Hematopoietic multipotent progenitor cell treated with erythropoietin and hydrocortisone succinate and interleukin-3 and kit ligand, for 8 days (in vitro differentiated cells): ENCODE measurements around the gene ENPP1.

Experiments
- DNase-seq: peaks from one replicate; pipeline ENCODE4 v3.0.0-alpha.2; 2015

Gene ENPP1

GRCh38 chr6:131787766-131788712 is 19.8 kb upstream of the ENPP1 start:
- no peak for DNase-seq

DNA sequence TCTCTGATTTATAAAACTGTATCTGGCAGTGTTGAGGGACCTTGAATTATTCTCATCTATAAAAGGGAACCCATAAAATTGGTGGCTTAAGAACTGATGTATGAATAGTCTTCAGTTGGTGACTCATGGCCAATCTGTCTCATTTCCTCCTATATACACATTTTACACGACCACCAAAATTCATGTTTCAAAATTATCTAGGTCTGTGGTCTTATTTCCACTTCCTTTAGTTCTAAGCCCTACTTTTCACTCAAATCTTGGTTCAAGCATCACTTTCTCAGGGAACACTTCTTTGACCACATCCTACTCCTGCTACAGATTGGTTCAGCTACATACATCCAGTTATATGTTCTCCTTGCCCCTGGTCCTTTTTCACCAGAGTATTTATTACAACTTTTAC is 18.6 kb upstream of the ENPP1 start:
- no peak for DNase-seq

DNA sequence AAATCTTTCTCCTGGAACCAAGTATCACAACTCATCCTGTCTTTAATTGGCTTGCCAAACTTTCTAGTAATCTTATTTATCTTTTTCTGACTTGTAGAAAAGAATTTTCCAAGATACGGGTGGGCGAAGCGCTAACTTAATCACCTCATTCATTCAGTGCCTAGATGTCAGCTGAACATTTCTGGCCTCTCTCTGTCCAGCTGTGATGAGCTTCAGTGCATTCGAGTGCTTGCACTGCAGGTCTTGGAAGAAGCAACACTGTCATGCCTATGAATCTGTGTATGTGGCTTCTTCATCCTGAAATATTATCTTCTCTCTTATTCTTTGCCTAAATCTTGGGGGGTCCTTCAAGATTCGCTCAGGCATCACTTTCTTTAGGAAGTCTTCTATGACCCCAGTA is 16.3 kb upstream of the ENPP1 start:
- no peak for DNase-seq

DNA sequence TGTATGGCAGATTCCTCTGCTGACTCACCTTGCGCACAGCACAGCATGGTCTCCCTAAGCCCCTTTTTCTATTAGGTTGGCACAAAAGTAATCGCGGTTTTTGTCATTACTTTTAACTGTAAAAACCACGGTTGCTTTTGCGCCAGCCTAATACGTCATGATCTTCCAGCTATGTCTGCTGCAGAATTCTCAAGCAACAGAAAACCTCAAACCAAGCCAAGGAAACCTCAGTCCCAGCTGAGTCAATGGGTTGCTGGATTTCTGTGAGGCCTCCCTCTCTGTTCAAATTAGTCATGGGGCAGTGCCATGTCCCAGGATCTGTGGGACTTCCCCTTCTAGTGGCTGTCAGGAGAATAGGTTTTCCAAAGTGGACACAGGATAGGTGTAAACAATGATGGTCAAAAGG is 15.7 kb upstream of the ENPP1 start:
- no peak for DNase-seq

- DNase-seq, result no peak
Measured at GRCh38 chr6:131795366-131795765, 12.5 kb upstream of the ENPP1 start.

GRCh38 chr6:131802347-131802746 is 5.5 kb upstream of the ENPP1 start:
- DNase-seq, result no peak

DNA sequence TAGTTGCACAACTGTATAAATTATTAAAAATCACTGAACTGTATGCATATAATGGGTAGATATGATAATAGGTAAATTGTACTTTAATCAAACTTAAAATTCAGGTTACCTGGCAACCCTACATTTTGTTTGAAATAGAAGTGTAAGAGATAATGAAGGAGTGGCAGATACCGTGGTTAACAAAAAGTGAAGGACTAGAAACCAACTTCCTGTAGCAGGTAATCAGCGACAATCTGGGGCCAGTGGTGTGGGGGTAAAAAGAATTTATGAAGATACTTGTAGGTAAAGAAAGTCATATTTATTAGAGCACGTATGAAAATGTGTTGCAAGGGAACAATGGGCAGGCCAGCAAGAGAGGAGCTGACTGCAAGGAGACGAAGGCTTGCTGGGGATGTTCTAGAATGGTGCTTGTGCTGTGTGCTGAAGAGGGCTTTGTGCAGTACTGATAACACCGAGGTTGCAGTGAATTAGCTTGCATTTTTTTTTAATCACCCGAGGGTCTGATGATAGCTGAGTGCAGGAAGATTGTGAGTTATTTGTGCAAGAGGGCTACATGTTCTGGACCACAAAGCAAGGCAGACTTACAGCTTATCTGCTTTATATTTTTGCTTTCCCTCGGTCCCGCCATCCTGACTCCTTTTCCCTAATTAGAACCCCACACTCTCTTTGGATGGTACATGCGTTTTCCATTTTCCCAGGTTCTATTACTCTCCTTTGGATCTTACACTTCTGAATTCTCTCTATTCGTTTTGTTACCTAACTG is 4.6 kb upstream of the ENPP1 start:
- no peak for DNase-seq

- DNase-seq, result no peak
Measured at GRCh38 chr6:131804131-131804530, 3.7 kb upstream of the ENPP1 start.

DNA sequence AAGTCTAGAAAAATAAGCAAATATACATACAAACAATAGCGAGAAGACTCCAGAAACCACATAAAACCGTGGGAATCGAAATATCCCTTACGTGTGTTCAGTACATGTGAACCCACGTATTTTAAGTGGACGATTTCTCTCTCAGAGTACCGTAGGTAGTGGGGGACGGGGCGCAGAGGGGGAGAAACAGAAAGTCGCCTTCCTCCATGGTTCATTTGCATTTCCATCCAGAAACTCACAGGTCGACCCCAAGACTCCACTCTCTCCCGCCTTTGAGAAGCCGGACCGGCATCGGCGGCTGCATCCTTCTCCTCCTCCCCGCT is 538 bp upstream of the ENPP1 start:
- no peak for DNase-seq

- DNase-seq, result no peak
Measured at GRCh38 chr6:131808460-131809269, 845 bp downstream of the ENPP1 start.

- no peak for DNase-seq
Measured at GRCh38 chr6:131811500-131811899, 3.7 kb downstream of the ENPP1 start.

DNA sequence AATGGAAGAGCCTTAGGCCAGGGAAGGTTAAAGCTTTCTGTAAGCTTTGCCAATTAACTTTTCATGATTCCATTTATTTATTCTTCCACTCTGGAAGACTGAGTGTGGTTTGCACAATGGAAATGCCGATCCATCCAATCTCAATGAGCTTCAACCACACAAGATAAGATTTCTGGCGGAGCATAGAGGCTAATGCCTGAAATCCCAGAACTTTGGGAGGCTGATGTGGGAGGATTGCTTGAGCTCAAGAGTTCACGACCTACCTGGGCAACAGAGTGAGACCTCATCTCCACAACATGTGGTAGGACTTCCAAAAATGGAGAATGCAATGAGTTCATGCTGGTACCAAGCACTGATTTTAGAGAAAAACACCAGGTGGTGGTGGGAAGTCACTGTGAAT is 6.2 kb downstream of the ENPP1 start:
- DNase-seq, result no peak

- DNase-seq, result no peak
Measured at GRCh38 chr6:131816869-131817268, 9.0 kb downstream of the ENPP1 start.

DNA sequence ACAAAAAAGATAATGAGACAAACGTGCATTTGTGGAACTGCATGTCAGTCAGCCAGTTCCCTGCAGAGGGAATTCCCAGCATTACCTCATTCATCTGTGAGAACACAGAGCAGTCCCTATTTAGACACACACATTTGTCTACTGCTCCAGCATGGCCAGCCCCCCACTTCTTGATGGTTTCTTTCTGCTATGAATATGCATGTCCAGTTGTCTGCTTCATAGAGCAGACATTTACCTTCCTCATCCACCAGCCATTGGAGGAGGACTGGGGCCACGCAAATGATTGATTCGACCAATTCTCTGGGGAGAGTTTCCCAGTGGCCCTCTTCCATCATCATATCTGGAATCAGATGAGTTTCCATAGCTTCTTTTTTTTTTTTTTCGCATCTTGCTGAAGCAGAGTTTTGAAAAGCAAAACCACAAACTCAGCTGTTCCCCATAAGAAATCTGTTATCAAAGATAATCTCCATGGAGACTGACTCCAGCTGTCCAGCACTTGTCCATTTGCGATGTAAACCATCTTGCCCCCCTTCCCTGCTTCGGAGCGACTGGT is 11.8 kb downstream of the ENPP1 start:
- no peak for DNase-seq

DNA sequence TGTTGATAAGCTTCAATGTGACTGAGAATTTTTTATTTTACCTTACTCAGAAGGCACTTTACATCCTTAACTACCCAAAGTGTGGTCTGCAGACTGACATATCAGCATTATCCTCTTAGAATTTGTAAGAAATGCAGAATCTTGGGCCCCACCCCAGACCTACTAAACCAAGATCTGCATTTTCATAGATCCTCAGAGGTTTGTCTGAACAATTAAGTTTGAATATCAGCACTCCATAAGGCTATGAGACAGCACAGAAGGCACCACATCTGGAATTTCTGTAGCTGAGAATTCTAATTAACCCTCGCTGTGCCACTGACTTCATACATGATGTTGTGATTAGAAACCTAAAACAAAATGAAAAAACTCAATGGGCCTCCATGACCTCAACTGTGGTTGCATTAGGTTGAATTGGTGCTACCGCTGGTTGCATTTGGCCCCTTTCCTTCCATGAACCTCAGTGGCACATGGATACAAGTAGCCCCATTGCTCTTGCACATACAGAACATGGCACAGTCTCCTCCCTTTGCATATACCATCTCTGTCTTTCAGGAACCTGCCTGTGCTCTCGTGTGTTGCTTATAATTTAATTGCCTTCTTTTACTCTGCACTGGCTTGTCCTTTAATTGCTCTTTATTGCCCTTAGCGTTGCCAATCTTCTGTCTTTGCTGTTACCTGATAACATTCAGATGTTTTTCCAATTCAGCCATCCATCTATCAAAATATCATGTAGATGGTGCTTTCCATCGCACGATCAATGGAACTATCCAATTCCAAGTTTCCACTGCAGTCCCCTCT is 13.4 kb downstream of the ENPP1 start:
- DNase-seq, result no peak

DNA sequence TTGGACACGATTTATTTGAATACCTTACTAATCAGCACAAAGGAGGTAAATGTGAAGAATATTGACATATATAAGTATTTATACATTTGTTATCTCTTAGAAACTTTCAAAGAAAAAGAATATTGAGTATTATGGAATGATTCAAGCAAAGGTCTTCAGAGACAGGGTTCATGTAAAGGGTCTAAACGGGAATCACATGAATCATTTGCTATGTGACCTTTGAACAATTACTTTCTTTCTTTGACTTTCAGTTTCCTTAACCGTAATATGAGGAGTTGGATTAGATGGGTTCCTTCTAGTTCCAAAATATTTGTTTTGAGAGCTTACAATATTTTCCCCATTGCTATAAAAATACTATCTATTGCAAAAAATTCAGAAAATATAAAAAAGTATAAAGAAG is 14.3 kb downstream of the ENPP1 start:
- DNase-seq, result no peak

- DNase-seq, result no peak
Measured at GRCh38 chr6:131823276-131823902, 15.6 kb downstream of the ENPP1 start.

GRCh38 chr6:131825946-131826345 is 18.1 kb downstream of the ENPP1 start:
- DNase-seq, result no peak

- no peak for DNase-seq
Measured at GRCh38 chr6:131828080-131828479, 20.3 kb downstream of the ENPP1 start.

GRCh38 chr6:131828951-131829350 is 21.1 kb downstream of the ENPP1 start:
- no peak for DNase-seq

DNA sequence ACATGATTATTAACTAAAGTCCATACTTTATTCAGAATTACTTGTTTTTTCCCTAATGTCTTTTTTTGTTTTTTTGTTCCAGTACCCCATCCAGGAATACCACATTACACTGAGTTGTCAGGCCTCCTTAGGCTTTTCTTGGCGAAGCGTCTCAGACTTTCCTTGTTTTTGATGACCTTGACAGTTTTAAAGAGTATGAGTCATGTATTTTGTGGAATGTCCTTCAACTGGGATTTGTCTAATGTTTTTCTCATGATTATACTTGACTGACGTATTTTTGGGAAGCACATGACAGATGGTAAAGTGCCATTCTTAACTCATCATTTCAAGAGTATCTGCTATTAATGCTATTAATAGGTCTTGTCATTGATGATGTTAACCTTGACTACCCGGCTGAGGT is 23.6 kb downstream of the ENPP1 start:
- no peak for DNase-seq

DNA sequence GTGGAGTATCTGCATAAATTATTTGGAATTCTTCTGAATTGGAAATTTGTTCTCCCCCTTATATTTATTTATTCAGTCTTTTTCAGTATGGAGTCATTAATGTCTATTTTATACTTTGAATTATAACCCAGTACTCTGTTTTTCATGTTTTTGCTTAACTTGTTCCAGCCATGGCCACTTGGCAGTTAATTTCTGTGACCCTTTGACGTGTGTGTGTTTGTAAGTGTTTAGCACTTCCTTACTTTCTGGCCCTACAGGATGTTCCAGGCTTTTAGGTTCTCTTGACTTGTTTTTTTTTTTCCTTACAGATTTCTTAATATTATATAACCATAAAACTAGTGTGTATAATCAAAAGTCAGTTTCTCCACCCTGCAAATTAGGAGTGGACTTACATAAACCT is 24.1 kb downstream of the ENPP1 start:
- no peak for DNase-seq
